A549 (cell line): Measurements from ENCODE around the gene KCNF1. TPM values are rescaled to one million over a fixed set of nuclear protein-coding genes. Genes with fewer than 3 reads are reported as not detected.

Experiments used
- ATAC-seq, 2 experiments: fragments of 200-7000 bp in 1 of 2; fragments of >200 bp in 1 of 2; cut with Nextera tagmentation in 1 of 2; cut with Tn5 transposase in 1 of 2; 3 replicates each; pipeline versions ENCODE4 v1.8.0 to v1.9.1; 2018 to 2020; ENCODE audit warnings: mild to moderate bottlenecking in 1 of 2, moderate library complexity in 1 of 2
- CTCF ChIA-PET: fragments of 300-600 bp; sonication (Branson Sonifier 250); formaldehyde crosslinking; extraction: SDS; loops from one replicate; lab custom pipeline; 2021; ENCODE audit warnings: antibody characterized with exemption, inconsistent platforms; lab: Yijun Ruan, JAX
- POLR2A ChIA-PET: fragments of 350-600 bp; formaldehyde crosslinking; extraction: SDS; loops from one replicate; lab custom pipeline; 2021; ENCODE audit warnings: antibody characterized with exemption, inconsistent platforms; lab: Yijun Ruan, JAX
- DNase-seq, 2 experiments: peaks; one replicate each; pipeline versions ENCODE4 v3.0.0 to v3.0.0-alpha.2; 2011 to 2016; ENCODE audit warnings: low read depth in 1 of 2, low spot score in 1 of 2
- FAIRE-seq: peaks from 2 replicates; lab custom pipeline; 2011; peaks lifted over from hg19 to GRCh38; lab: Jason Lieb, UNC
- H3K27ac ChIP-seq, 2 experiments: fragments of >200 bp; sonication (Bioruptor Twin); formaldehyde crosslinking; 3 replicates each; pipeline ENCODE4 v1.5.1; 2016 to 2017
- H3K4me1 ChIP-seq: fragments of >200 bp; sonication (Bioruptor Twin); formaldehyde crosslinking; 3 replicates; pipeline ENCODE4 v1.6.1; 2016
- H3K4me2 ChIP-seq: fragments of >200 bp; sonication (Bioruptor Twin); formaldehyde crosslinking; 3 replicates; pipeline ENCODE4 v1.6.1; 2016
- H3K4me3 ChIP-seq: fragments of >200 bp; sonication (Bioruptor Twin); formaldehyde crosslinking; 3 replicates; pipeline ENCODE4 v1.5.1; 2016
- H3K9me3 ChIP-seq: fragments of >200 bp; sonication (Bioruptor Twin); formaldehyde crosslinking; 3 replicates; pipeline ENCODE4 v1.6.1; 2016
- CBX8 ChIP-seq: fragments of 200-600 bp; sonication (generic); IDR thresholded peaks from 2 replicates; pipeline ENCODE4 v1.6.1; 2016
- CEBPB ChIP-seq, 2 experiments: fragments of >200 bp in 1 of 2; sonication (Bioruptor Twin) in 1 of 2; formaldehyde crosslinking in 1 of 2; IDR thresholded peaks; 2 replicates each; pipeline ENCODE4 v1.6.1; 2012 to 2016
- E2F6 ChIP-seq: IDR thresholded peaks from 2 replicates; pipeline ENCODE4 v1.6.1; 2012; ENCODE audit warnings: low read depth, borderline replicate concordance
- EHF ChIP-seq: fragments of 250-450 bp; sonication (Bioruptor Pico); IDR thresholded peaks from 2 replicates; pipeline ENCODE4 v1.5.0; 2020; ENCODE audit warnings: mild to moderate bottlenecking
- EHMT2 ChIP-seq: fragments of 200-600 bp; sonication (generic); IDR thresholded peaks from 2 replicates; pipeline ENCODE4 v1.6.1; 2016; ENCODE audit warnings: antibody characterized with exemption, low read depth, mild to moderate bottlenecking, moderate library complexity
- ESRRA ChIP-seq: fragments of 150-350 bp; IDR thresholded peaks from 2 replicates; pipeline ENCODE4 v1.6.1; 2014; ENCODE audit warnings: mild to moderate bottlenecking, low read length, borderline replicate concordance
- JUN ChIP-seq, 2 experiments: fragments of >200 bp; sonication (Bioruptor Twin); formaldehyde crosslinking; IDR thresholded peaks; 2 replicates in 1 of 2; 3 replicates in 1 of 2; pipeline ENCODE4 v1.6.1; 2016 to 2017
- JUNB ChIP-seq: fragments of >200 bp; sonication (Bioruptor Twin); formaldehyde crosslinking; IDR thresholded peaks from 2 replicates; pipeline ENCODE4 v1.6.1; 2016
- MAFK ChIP-seq: fragments of 450-650 bp; IDR thresholded peaks from 2 replicates; pipeline ENCODE4 v1.6.1; 2014; ENCODE audit not compliant: partially characterized antibody
- MAZ ChIP-seq: fragments of 150-350 bp; IDR thresholded peaks from 2 replicates; pipeline ENCODE4 v1.6.1; 2014; ENCODE audit warnings: antibody characterized with exemption, low read depth, low read length, borderline replicate concordance
- MYC ChIP-seq: IDR thresholded peaks from 2 replicates; pipeline ENCODE4 v1.6.1; 2012; ENCODE audit warnings: mild to moderate bottlenecking, inconsistent platforms, low read length, improper control_type of control experiment, borderline replicate concordance
- RAD21 ChIP-seq, 2 experiments: fragments of >200 bp in 1 of 2; sonication (Bioruptor Twin) in 1 of 2; formaldehyde crosslinking in 1 of 2; IDR thresholded peaks in 1 of 2; conservative IDR thresholded peaks in 1 of 2; 2 replicates in 1 of 2; 3 replicates in 1 of 2; pipeline ENCODE4 v1.6.1; 2012 to 2018; ENCODE audit warnings: inconsistent platforms in 1 of 2
- REST ChIP-seq: fragments of 200-600 bp; sonication (generic); IDR thresholded peaks from 2 replicates; pipeline ENCODE4 v1.6.1; 2016; ENCODE audit warnings: antibody characterized with exemption, mild to moderate bottlenecking, moderate library complexity
- TFCP2L1 ChIP-seq: fragments of 250-450 bp; sonication (Bioruptor Pico); IDR thresholded peaks from 2 replicates; pipeline ENCODE4 v1.5.0; 2021; ENCODE audit warnings: mild to moderate bottlenecking
- ZC3H11A ChIP-seq: fragments of 450-650 bp; IDR thresholded peaks from 2 replicates; pipeline ENCODE4 v1.6.1; 2014; ENCODE audit warnings: antibody characterized with exemption, mild to moderate bottlenecking
- ZFP36 ChIP-seq: fragments of 450-650 bp; IDR thresholded peaks from 2 replicates; pipeline ENCODE4 v1.6.1; 2014; ENCODE audit warnings: borderline replicate concordance; ENCODE audit not compliant: partially characterized antibody
- WGBS: methylation state at CpG from one replicate; pipeline ENCODE4 v1.1.6; 2017; ENCODE audit errors: missing lambda C conversion rate; 5-methylcytosine and 5-hydroxymethylcytosine counted together
- polyA plus RNA-seq, 4 experiments: library from polyadenylated mRNA; depleted of rRNA in 3 of 4; stranded (reverse); fragments of >200 nt; fragmentation: RNase III in 1 of 4; extraction: RNeasy Plus Mini Kit Qiagen cat#74134 plus additional on column Dnase treatment in 1 of 4; gene quantifications; 2 replicates in 3 of 4; 3 replicates in 1 of 4; pipeline ENCODE4 v1.2.3, GENCODE V29; 2011 to 2017

Gene KCNF1
- polyA plus RNA-seq, 2 of the 4 experiments (the other 2 are of a cell fraction): 3.7 to 4.4 TPM

- H3K4me2 ChIP-seq: no peak overlapping the region
- TF ChIP-seq TFCP2L1 (CRISPR knock-in tag) (no peak), MYC (no peak), EHF (CRISPR knock-in tag) (no peak)
- POLR2A ChIA-PET: no interaction called here
- ATAC-seq (no peak), FAIRE-seq (no peak), DNase-seq (no peak)
- no peak overlapping the region for H3K4me3 ChIP-seq
- H3K9me3 ChIP-seq: no peaks in the 10 kb centered on the region
- CTCF ChIA-PET: interaction anchor here (1.2 to 11.2 kb wide), 3 partner anchors 12 to 199 kb away, joined by 6 to 120 read pairs (median 10); partner anchors contain the start of gene KCNF1
- 0 out of 3 replicates have a peak, but pooled peaks cover 1% of the 10 kb centered on the region for H3K4me1 ChIP-seq
- H3K27ac ChIP-seq: peak overlapping the region in 1 of 2 experiments; percentile 27; a peak in 2 of 6 replicates
- WGBS: 67% methylated on average over 5 of the region's 5 CpGs
These were observed 13.1 kb downstream of the KCNF1 start for GRCh38 chr2:10924859-10925258.

GRCh38 chr2:10926191-10926820, 14.6 kb downstream of the KCNF1 start:
- FAIRE-seq: no peak
- TF ChIP-seq MAZ: no peak
- no peak for TF ChIP-seq ZC3H11A
- no peak for TF ChIP-seq MAFK
- TF ChIP-seq ZFP36: no peak
- WGBS: 79% methylated on average over 12 of the region's 15 CpGs
- H3K4me2 ChIP-seq: no peak overlapping the region
- ChIA-PET CTCF (interaction anchor here (1.7 to 11.2 kb wide), 2 partner anchors 13 to 198 kb away, joined by 10 to 120 read pairs; partner anchors contain the start of gene KCNF1), POLR2A (no interaction called here)
- H3K27ac ChIP-seq: 0 out of 6 replicates have a peak overlapping the region, but pooled peaks of 1 of the 2 experiments have one; percentile 5
- ATAC-seq: no peak; a peak in 1 of 6 replicates
- H3K4me3 ChIP-seq: no peak overlapping the region
- H3K9me3 ChIP-seq: no peaks in the 10 kb centered on the region
- H3K4me1 ChIP-seq: 0 out of 3 replicates have a peak, but pooled peaks cover 6% of the 10 kb centered on the region
- DNase-seq: no peak

- TF ChIP-seq CEBPB (IDR thresholded peaks at IDR 0.05) (0 out of 4 replicates have a peak, but pooled peaks of 1 of the 2 experiments have one; percentile 20), EHMT2 (no peak), JUN (IDR thresholded peaks at IDR 0.05) (no peak), RAD21 (conservative IDR thresholded peaks at IDR 0.05 in 1 of 2, IDR thresholded peaks at IDR 0.05 in 1 of 2) (0 out of 5 replicates have a peak, but pooled peaks of 1 of the 2 experiments have one; percentile 8)
- peak overlapping the region; percentile 2 to 93; a peak in 4 of 6 replicates for H3K27ac ChIP-seq
- CTCF ChIA-PET: interaction anchor here (0.8 to 11.2 kb wide), 5 partner anchors 18 to 202 kb away, joined by 3 to 120 read pairs (median 4); partner anchors contain the start of gene KCNF1
- POLR2A ChIA-PET: no interaction called here
- WGBS: 87% methylated on average over 12 of the region's 12 CpGs
- FAIRE-seq: no peak
- no peaks in the 10 kb centered on the region for H3K9me3 ChIP-seq
- DNase-seq: no peak
- H3K4me1 ChIP-seq: peaks cover 40% of the 10 kb centered on the region
- no peak overlapping the region for H3K4me2 ChIP-seq
- H3K4me3 ChIP-seq: no peak overlapping the region
- ATAC-seq: no peak
These were observed 19.2 kb downstream of the KCNF1 start for GRCh38 chr2:10930721-10931516.

GRCh38 chr2:10931710-10932255, 20.0 kb downstream of the KCNF1 start:
- POLR2A ChIA-PET: no interaction called here
- TF ChIP-seq ESRRA (no peak), ZC3H11A (no peak), CBX8 (no peak), JUNB (no peak), REST (no peak), E2F6 (0 out of 2 replicates have a peak, but pooled peaks have one; percentile 22)
- Histone ChIP-seq H3K27ac (peak overlapping the region; percentile 87 to 93; a peak in 4 of 6 replicates), H3K4me2 (no peak overlapping the region), H3K9me3 (no peaks in the 10 kb centered on the region), H3K4me1 (peaks cover 46% of the 10 kb centered on the region), H3K4me3 (no peak overlapping the region)
- CTCF ChIA-PET: interaction anchor here (0.8 to 11.2 kb wide), 5 partner anchors 19 to 201 kb away, joined by 3 to 120 read pairs (median 4); partner anchors contain the start of gene KCNF1
- DNase-seq (no peak), FAIRE-seq (no peak), ATAC-seq (no peak)
- 82% methylated on average over 14 of the region's 14 CpGs for WGBS
